Stimulated activated CD8-positive, alpha-beta memory T cell treated with anti-CD3 and anti-CD28 coated beads, Interleukin-12 subunit alpha, Interleukin-12 subunit beta, amount 100 ng/mL, for 1 hour (primary cell): ENCODE measurements around the gene COX7B2.
A peak's percentile ranks its signal among the peaks of the same experiment; 100 is the strongest.

Experiments used
- DNase-seq: peaks from one replicate; pipeline ENCODE4 v3.0.0-alpha.2; 2020; ENCODE audit warnings: low read depth

Gene COX7B2

GRCh38 chr4:46889410-46889809 is 19.6 kb downstream of the COX7B2 start:
- DNase-seq: no peak

GRCh38 chr4:46886711-46887110 is 22.3 kb downstream of the COX7B2 start:
- DNase-seq: no peak

- no peak for DNase-seq
Observed at GRCh38 chr4:46878641-46879040, 30.4 kb downstream of the COX7B2 start.

- DNase-seq: no peak
Observed at GRCh38 chr4:46874811-46875210, 34.2 kb downstream of the COX7B2 start.

- no peak for DNase-seq
Observed at GRCh38 chr4:46870411-46870810, 38.6 kb downstream of the COX7B2 start.

GRCh38 chr4:46856333-46856732 is 52.7 kb downstream of the COX7B2 start:
- no peak for DNase-seq

GRCh38 chr4:46852800-46853199 is 56.2 kb downstream of the COX7B2 start:
- DNase-seq: no peak

GRCh38 chr4:46850026-46850425 is 59.0 kb downstream of the COX7B2 start:
- DNase-seq: no peak

- peak; percentile 15 for DNase-seq
Observed at GRCh38 chr4:46844325-46844917, 64.6 kb downstream of the COX7B2 start.

GRCh38 chr4:46839128-46839527 is 69.9 kb downstream of the COX7B2 start:
- DNase-seq: no peak

- DNase-seq: no peak
Observed at GRCh38 chr4:46837639-46838038, 71.4 kb downstream of the COX7B2 start.

GRCh38 chr4:46836584-46836983 is 72.5 kb downstream of the COX7B2 start:
- no peak for DNase-seq

GRCh38 chr4:46830971-46831454 is 78.0 kb downstream of the COX7B2 start:
- DNase-seq: no peak

GRCh38 chr4:46820154-46820553 is 88.9 kb downstream of the COX7B2 start:
- DNase-seq: no peak

- DNase-seq: no peak
Observed at GRCh38 chr4:46819095-46819494, 90.0 kb downstream of the COX7B2 start.

- no peak for DNase-seq
Observed at GRCh38 chr4:46818604-46819003, 90.4 kb downstream of the COX7B2 start.

- DNase-seq: no peak
Observed at GRCh38 chr4:46817806-46818205, 91.2 kb downstream of the COX7B2 start.

GRCh38 chr4:46804781-46805413 is 104.1 kb downstream of the COX7B2 start:
- no peak for DNase-seq

GRCh38 chr4:46793036-46793435 is 116.0 kb downstream of the COX7B2 start:
- no peak for DNase-seq

GRCh38 chr4:46781434-46782092 is 127.5 kb downstream of the COX7B2 start:
- DNase-seq: no peak

GRCh38 chr4:46765465-46765864 is 143.6 kb downstream of the COX7B2 start:
- no peak for DNase-seq

- DNase-seq: no peak
Observed at GRCh38 chr4:46730075-46730474, 179.0 kb downstream of the COX7B2 start.

- no peak for DNase-seq
Observed at GRCh38 chr4:46720055-46720454, 189.0 kb downstream of the COX7B2 start.
